Esophagus (tissue), 2 donors: ENCODE data around the gene CAMK2D. TPM values are rescaled to one million over a fixed set of nuclear protein-coding genes. Genes with fewer than 3 reads are reported as not detected.
A peak's percentile ranks its signal among the peaks of the same experiment; 100 is the strongest.

ENCODE experiments used
- H3K27ac ChIP-seq, 2 donors: one replicate each; pipeline ENCODE4 v1.5.1; 2013; ENCODE audit warnings: low read depth in 2 of 2, mild to moderate bottlenecking in 2 of 2, inconsistent platforms in 1 of 2, low read length in 1 of 2, moderate library complexity in 1 of 2
- H3K27me3 ChIP-seq, 2 donors: one replicate each; pipeline ENCODE4 v1.6.1; 2013; ENCODE audit warnings: low read length in 2 of 2, control low read depth in 1 of 2, mild to moderate bottlenecking in 1 of 2; ENCODE audit not compliant: insufficient read depth in 2 of 2, control insufficient read depth in 1 of 2
- H3K36me3 ChIP-seq, 2 donors: one replicate each; pipeline ENCODE4 v1.6.1; 2013; ENCODE audit warnings: low read length in 1 of 2; ENCODE audit not compliant: control insufficient read depth in 2 of 2, insufficient read depth in 2 of 2
- H3K4me1 ChIP-seq, 2 donors: one replicate each; pipeline ENCODE4 v1.6.1; 2013; ENCODE audit warnings: low read length in 1 of 2; ENCODE audit not compliant: control insufficient read depth in 2 of 2, insufficient read depth in 2 of 2
- H3K4me3 ChIP-seq, 2 donors: one replicate each; pipeline ENCODE4 v1.5.1; 2013; ENCODE audit warnings: low read length in 2 of 2, mild to moderate bottlenecking in 2 of 2, low read depth in 1 of 2, moderate library complexity in 1 of 2
- H3K9me3 ChIP-seq, 2 donors: one replicate each; pipeline ENCODE4 v1.6.1; 2013; ENCODE audit warnings: mild to moderate bottlenecking in 2 of 2, low read depth in 1 of 2, low read length in 1 of 2, moderate library complexity in 1 of 2; ENCODE audit not compliant: control insufficient read depth in 2 of 2, insufficient read depth in 1 of 2
- WGBS, 2 donors: extraction: QIAGEN DNeasy Blood & Tissue Kit; methylation state at CpG; one replicate each; pipeline ENCODE4 v1.1.7; 2013; 5-methylcytosine and 5-hydroxymethylcytosine counted together
- polyA plus RNA-seq, 2 donors: library from polyadenylated mRNA; stranded (reverse); fragments of 200-250 nt; gene quantifications; one replicate each; pipeline ENCODE4 v1.2.3, GENCODE V29; 2013
- donor health status: healthy with polysubstance abuse.
- donor health status: Bipolar disorder and iron deficiency.

The CAMK2D gene
- polyA plus RNA-seq, 2 donors, result 7.5 to 13.4 TPM

DNA sequence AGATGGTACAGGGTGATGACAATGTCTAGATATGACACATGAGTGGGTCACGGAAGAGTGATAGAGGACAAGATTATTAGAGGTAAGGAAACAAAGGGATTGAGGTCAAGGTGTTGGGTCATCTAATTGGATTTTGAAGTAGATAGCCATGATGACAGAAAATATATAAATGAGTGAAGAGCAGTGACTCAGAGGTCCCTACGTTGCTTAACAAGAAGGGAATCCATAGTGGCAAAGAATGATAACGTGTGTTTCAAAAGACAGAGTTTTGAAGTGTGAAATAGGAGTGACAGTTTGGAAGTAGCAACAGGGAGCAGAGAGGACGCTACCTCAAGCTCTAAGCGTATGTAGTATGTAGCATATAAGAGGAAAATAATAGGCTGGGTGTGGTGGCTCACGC lies 22.2 kb upstream of the CAMK2D start:
- Histone ChIP-seq H3K4me3 (no peak overlapping the region), H3K4me1 (no peaks in the 10 kb centered on the region), H3K36me3 (no peaks in the 10 kb centered on the region), H3K27me3 (no peaks in the 10 kb centered on the region), H3K9me3 (no peaks in the 10 kb centered on the region), H3K27ac (no peak overlapping the region)
- WGBS, 2 donors, result 88% methylated on average over 6 of the region's 6 CpGs

- Histone ChIP-seq H3K4me1 (no peaks in the 10 kb centered on the region), H3K4me3 (no peak overlapping the region), H3K9me3 (no peaks in the 10 kb centered on the region), H3K36me3 (no peaks in the 10 kb centered on the region), H3K27me3 (no peaks in the 10 kb centered on the region), H3K27ac (no peak overlapping the region)
- 71 to 82% methylated on average over 2 of the region's 2 CpGs for WGBS, 2 donors
Observed at GRCh38 chr4:113783289-113783688, 21.8 kb upstream of the CAMK2D start.

DNA sequence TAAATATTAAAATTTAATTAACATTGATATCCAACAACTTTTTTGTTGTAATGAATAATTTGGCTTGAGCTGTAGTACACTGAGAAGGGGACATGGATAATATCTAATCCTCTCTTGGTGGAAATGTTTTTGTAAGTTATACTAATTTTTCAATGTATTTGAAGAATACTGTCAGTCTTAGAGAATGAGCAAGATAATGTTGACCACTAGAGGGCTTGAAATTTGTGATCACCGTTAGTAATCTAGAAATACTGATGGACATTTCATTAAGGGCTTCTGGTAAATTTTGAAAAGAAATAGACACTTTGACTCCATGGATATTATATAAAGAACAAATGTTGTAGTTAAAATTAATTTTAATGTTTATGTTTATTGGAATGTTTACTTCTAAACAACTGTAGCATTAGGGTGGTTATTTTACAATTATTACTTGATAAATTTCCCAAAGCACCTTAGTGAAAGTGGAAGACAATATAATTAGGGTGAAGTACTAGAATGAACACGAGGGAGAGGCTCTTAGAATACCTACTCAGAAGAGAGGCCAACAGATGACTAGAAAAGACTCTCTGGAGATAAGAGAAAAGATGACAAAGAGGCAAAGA lies 20.0 kb upstream of the CAMK2D start:
- Histone ChIP-seq H3K27me3 (no peaks in the 10 kb centered on the region), H3K4me3 (no peak overlapping the region), H3K9me3 (no peaks in the 10 kb centered on the region), H3K4me1 (no peaks in the 10 kb centered on the region), H3K36me3 (no peaks in the 10 kb centered on the region), H3K27ac (no peak overlapping the region)
- 7% methylated on average over 2 of the region's 2 CpGs for WGBS, 2 donors

- H3K36me3 ChIP-seq, result no peaks in the 10 kb centered on the region
- H3K9me3 ChIP-seq, result peaks cover 0 to 6% of the 10 kb centered on the region in 2 donors
- no peak overlapping the region for H3K27ac ChIP-seq
- no peak overlapping the region for H3K4me3 ChIP-seq
- WGBS, 2 donors, result 95% methylated on average over 11 of the region's 11 CpGs
- H3K4me1 ChIP-seq, result no peaks in the 10 kb centered on the region
- H3K27me3 ChIP-seq, result no peaks in the 10 kb centered on the region
Observed at GRCh38 chr4:113776679-113777078, 15.1 kb upstream of the CAMK2D start.

DNA sequence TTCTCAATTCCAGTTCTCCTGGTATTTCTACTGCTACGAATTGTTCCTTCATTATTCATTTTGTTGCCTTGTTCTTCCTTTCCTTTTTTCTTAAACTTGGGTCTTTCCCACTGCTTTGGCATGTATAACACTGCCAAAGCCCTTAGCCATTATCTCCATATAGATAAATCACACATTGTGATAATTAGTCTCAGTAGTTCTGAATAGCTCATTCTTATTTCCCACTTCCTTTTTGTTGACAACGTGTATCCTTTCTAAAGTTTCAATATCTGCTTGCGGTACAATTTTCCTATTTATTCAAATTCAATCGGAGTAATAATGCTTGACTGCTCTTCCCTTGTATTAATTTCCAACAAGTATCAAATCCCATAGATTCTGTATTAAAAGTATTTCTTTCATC lies 14.5 kb upstream of the CAMK2D start:
- no peaks in the 10 kb centered on the region for H3K36me3 ChIP-seq
- no peak overlapping the region for H3K27ac ChIP-seq
- 67 to 72% methylated on average over 4 of the region's 4 CpGs for WGBS, 2 donors
- H3K4me1 ChIP-seq, result no peaks in the 10 kb centered on the region
- H3K27me3 ChIP-seq, result no peaks in the 10 kb centered on the region
- H3K9me3 ChIP-seq, result peaks cover 0 to 6% of the 10 kb centered on the region in 2 donors
- no peak overlapping the region for H3K4me3 ChIP-seq

DNA sequence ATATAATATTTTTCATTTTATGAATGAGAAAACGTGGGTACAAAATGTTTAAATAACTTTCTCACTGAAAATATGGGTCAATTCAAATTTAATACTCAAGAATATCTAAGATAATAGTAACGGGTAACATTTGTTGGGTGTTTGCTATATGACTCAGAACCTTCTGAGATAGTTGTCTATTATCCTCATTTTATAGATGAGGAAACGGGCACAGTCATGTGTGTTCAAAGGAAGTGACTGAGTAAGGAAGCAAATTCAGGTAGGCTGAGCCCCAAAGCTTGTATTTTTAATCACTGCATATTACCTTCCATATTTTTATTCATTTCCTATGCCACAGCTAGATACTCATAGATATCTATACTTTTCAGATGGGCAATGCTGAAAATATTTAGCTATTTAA lies 12.2 kb upstream of the CAMK2D start:
- H3K36me3 ChIP-seq, result no peaks in the 10 kb centered on the region
- no peaks in the 10 kb centered on the region for H3K27me3 ChIP-seq
- no peak overlapping the region for H3K27ac ChIP-seq
- peaks cover 0 to 6% of the 10 kb centered on the region in 2 donors for H3K9me3 ChIP-seq
- H3K4me1 ChIP-seq, result no peaks in the 10 kb centered on the region
- no peak overlapping the region for H3K4me3 ChIP-seq
- 73% methylated on average over 3 of the region's 3 CpGs for WGBS, 2 donors

DNA sequence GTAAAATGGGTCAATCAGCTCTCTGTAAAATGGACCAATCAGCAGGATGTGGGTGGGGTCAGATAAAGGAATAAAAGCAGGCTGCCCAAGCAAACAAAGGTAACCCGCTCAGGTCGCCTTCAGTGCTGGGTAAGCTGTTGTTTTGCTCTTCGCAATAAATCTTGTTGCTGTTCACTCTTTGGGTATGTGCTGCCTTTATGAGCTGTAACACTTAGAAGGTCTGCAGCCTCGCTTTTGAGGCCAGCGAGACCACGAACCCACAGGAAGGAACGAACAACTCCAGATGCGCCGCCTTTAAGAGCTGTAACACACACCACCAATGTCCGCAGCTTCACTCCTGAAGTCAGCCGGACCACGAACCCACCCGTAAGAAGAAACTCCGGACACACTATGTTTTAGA lies 11.5 kb upstream of the CAMK2D start:
- 84 to 85% methylated on average over 14 of the region's 14 CpGs for WGBS, 2 donors
- Histone ChIP-seq H3K27me3 (no peaks in the 10 kb centered on the region), H3K9me3 (peaks cover 0 to 6% of the 10 kb centered on the region in 2 donors), H3K4me1 (no peaks in the 10 kb centered on the region), H3K4me3 (no peak overlapping the region), H3K36me3 (no peaks in the 10 kb centered on the region), H3K27ac (no peak overlapping the region)

- 92 to 99% methylated on average over 18 to 22 of the region's 22 CpGs for WGBS, 2 donors
- H3K4me3 ChIP-seq, result no peak overlapping the region
- no peaks in the 10 kb centered on the region for H3K36me3 ChIP-seq
- H3K27me3 ChIP-seq, result no peaks in the 10 kb centered on the region
- H3K27ac ChIP-seq, result no peak overlapping the region
- peaks cover 0 to 6% of the 10 kb centered on the region in 2 donors for H3K9me3 ChIP-seq
- no peaks in the 10 kb centered on the region for H3K4me1 ChIP-seq
Observed at GRCh38 chr4:113772319-113772718, 10.8 kb upstream of the CAMK2D start.

DNA sequence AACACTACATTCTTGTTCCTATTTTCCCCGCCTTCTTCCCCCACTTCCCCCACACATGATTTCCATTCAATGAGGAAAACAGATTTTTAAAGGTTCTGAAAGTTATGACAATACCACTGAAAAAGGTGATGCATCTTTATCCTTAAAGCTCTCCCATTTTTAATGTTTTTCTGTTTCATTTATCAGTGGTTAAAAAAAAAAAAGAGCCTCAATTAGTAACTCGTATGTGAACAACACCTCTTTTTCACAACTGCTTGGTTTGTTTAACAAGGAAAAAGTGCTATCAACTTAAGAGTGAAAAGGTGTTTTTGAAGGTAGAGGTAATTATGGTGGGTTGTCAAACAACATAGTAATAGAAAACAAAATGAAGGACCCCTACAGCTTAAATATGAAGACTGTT lies 8.2 kb upstream of the CAMK2D start:
- Histone ChIP-seq H3K27me3 (no peaks in the 10 kb centered on the region), H3K4me3 (no peak overlapping the region), H3K9me3 (peaks cover 0 to 6% of the 10 kb centered on the region in 2 donors), H3K36me3 (no peaks in the 10 kb centered on the region), H3K4me1 (no peaks in the 10 kb centered on the region), H3K27ac (no peak overlapping the region)
- WGBS, 2 donors, result 80 to 87% methylated on average over 2 of the region's 2 CpGs

DNA sequence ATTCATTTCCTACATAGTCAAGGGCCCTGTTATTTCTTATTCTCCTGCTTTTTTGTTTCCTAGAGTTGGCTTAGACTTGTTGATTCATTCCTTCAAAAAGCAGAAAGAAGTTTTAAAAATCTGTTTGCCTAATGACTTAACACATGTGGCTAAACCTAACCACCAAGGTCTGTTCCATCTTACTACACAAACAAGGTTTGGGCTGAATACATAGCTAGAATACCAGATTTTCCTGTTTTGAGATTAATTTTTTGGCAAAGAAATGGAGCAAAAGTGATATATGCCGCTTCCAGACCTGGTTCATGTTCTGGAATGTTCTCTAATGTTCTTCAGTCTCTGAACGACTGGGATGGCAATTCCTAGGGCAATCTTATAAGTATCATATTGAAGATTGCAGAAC lies 7.4 kb upstream of the CAMK2D start:
- 58 to 60% methylated on average over 2 of the region's 2 CpGs for WGBS, 2 donors

More for the DNA sequence above, 7.4 kb upstream of the CAMK2D start:
- no peaks in the 10 kb centered on the region for H3K27me3 ChIP-seq
- H3K9me3 ChIP-seq, result peaks cover 0 to 6% of the 10 kb centered on the region in 2 donors
- H3K36me3 ChIP-seq, result no peaks in the 10 kb centered on the region
- no peaks in the 10 kb centered on the region for H3K4me1 ChIP-seq
- peak overlapping the region in 1 of 2 donors; percentile 60 for H3K27ac ChIP-seq
- no peak overlapping the region for H3K4me3 ChIP-seq
